SU-DHL-6 (cell line): ENCODE measurements around the gene PTP4A1.

Experiments used
- CTCF ChIP-seq: fragments of 200-600 bp; sonication (generic); IDR thresholded peaks from one replicate; pipeline ENCODE4 v1.5.1; 2017; ENCODE audit warnings: antibody characterized with exemption, mild to moderate bottlenecking, low read length, moderate library complexity; ENCODE audit not compliant: insufficient read depth, poor library complexity, severe bottlenecking
- EZH2phosphoT487 ChIP-seq: fragments of 200-600 bp; sonication (generic), shearing (Covaris generic); conservative IDR thresholded peaks from 2 replicates; pipeline ENCODE4 v1.6.1; 2018; ENCODE audit warnings: mild to moderate bottlenecking, antibody characterized with exemption, low read length, moderate library complexity, mixed read lengths

- no peak for TF ChIP-seq CTCF
- no peak for TF ChIP-seq EZH2phosphoT487
Measured at GRCh38 chr6:63526931-63527330, 45.3 kb upstream of the PTP4A1 start.
